Right lobe of liver (tissue), 6 donors: Measurements from ENCODE around the gene CACNB2. TPM values are rescaled to one million over a fixed set of nuclear protein-coding genes. Genes with fewer than 3 reads are reported as not detected.

ENCODE experiments used
- ATAC-seq, 4 donors: fragments of 200-7000 bp; cut with Tn5 transposase; one replicate each; pipeline ENCODE4 v1.9.1; 2020; ENCODE audit warnings: mild to moderate bottlenecking in 4 of 4, moderate library complexity in 4 of 4
- DNase-seq, 3 donors: peaks; one replicate each; pipeline ENCODE4 v3.0.0-alpha.2; 2020
- H3K27ac ChIP-seq, 3 donors: fragments of 200-600 bp; one replicate each; pipeline ENCODE4 v1.8.0; 2022
- H3K27me3 ChIP-seq, 2 donors: fragments of 200-600 bp; one replicate each; pipeline ENCODE4 v1.8.0; 2022
- H3K36me3 ChIP-seq, 4 donors: fragments of 200-600 bp; sonication (generic) in 1 of 4; one replicate each; pipeline versions ENCODE4 v1.5.1 to v1.8.0; 2017 to 2022; ENCODE audit warnings: control low read depth in 1 of 4
- H3K4me1 ChIP-seq, 4 donors: fragments of 200-600 bp; sonication (generic) in 1 of 4; one replicate each; pipeline versions ENCODE4 v1.5.1 to v1.8.0; 2017 to 2022; ENCODE audit warnings: control low read depth in 1 of 4
- H3K4me3 ChIP-seq, 3 donors: fragments of 200-600 bp; one replicate each; pipeline ENCODE4 v1.8.0; 2022
- H3K9me3 ChIP-seq, 4 donors: fragments of 200-600 bp; sonication (generic) in 1 of 4; one replicate each; pipeline versions ENCODE4 v1.5.1 to v1.8.0; 2017 to 2022; ENCODE audit warnings: control low read depth in 1 of 4
- POLR2A ChIP-seq: fragments of 450-650 bp; IDR thresholded peaks from one replicate; pipeline ENCODE4 v1.6.1; 2017; ENCODE audit warnings: antibody characterized with exemption, mild to moderate bottlenecking
- WGBS: methylation state at CpG from one replicate; pipeline ENCODE4 v1.1.6; 2018; ENCODE audit warnings: low coverage, low lambda C conversion rate; ENCODE audit not compliant: insufficient coverage; ENCODE audit errors: missing lambda C conversion rate; 5-methylcytosine and 5-hydroxymethylcytosine counted together
- intact Hi-C, 2 donors: fragments of 100-400 bp; cut with DNase I; formaldehyde crosslinking; loops; one replicate each; pipeline versions ENCODE4 v1.11.2 to v1.14.1; 2022
- total RNA-seq, 6 experiments: library from RNA; depleted of rRNA in 2 of 6; stranded (reverse); fragments of >200 nt in 2 of 6; fragmentation: NEBNext Ultra II Directional in 3 of 6; extraction: Animal tissue kit (Norgen Biotek cat#: 25700) in 3 of 6; gene quantifications; one replicate each; pipeline versions ENCODE4 v1.1.0 to v1.2.4, GENCODE V29; 2016 to 2023
- TF ChIP-seq, protein P1 (sequence below), 4 donors: fragments of 200-600 bp in 3 of 4; fragments of 450-650 bp in 1 of 4; IDR thresholded peaks; one replicate each; pipeline versions ENCODE4 v1.5.1 to v1.8.0; 2016 to 2022; ENCODE audit warnings: antibody characterized with exemption in 4 of 4, mild to moderate bottlenecking in 2 of 4
- donor health status: DM: no; HTN: yes; CAD: no.
- donor health status: DM: no; HTN: no; CAD: no.
- donor health status: DM: no; HTN: no; CAD: no.
- donor health status: DM: no; HTN: yes; CAD: no.
- donor health status: DM: no; HTN: yes; CAD: no.

The CACNB2 gene
- total RNA-seq, 6 experiments from 2014 or later: 0.12 to 1.8 (median 1.0) TPM; not detected in 1

DNA sequence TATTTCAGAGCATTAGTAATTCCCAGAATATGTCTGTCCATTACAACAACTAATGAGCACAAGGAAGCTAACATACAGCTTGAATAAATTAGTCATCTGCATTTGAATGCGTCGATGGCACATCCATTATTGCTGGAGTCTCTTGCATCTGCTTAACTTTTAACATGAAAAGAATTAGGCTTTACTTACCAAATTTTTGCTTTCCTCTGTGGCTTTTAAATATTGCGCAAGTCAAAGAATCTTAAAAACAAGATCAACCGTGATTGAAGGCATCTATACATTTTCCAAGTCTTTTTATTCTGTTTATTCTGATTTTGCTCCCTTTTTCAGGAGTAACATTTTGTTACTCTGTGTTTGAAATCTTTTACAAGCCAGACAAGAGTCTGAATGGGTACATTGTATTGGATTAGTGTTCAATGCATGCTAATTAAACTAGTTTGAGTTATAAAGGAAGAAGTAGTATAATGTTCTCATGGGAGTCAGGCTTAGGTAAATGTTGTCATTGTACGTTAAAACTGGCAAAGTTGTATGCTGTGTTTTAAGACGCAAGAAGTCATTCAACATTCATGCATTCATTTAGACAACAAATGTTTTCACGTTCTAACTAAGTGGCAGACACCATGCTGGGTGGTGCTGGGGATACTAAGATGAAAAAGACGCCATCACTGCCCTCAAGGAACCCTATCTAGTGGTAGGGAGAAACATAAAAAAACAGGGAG is 4.0 kb upstream of the CACNB2 start:
- WGBS: 32% methylated on average over 8 of the region's 8 CpGs
- intact Hi-C loops: no loop called here
- TF ChIP-seq POLR2A: no peak
- TF ChIP-seq, protein P1, sequence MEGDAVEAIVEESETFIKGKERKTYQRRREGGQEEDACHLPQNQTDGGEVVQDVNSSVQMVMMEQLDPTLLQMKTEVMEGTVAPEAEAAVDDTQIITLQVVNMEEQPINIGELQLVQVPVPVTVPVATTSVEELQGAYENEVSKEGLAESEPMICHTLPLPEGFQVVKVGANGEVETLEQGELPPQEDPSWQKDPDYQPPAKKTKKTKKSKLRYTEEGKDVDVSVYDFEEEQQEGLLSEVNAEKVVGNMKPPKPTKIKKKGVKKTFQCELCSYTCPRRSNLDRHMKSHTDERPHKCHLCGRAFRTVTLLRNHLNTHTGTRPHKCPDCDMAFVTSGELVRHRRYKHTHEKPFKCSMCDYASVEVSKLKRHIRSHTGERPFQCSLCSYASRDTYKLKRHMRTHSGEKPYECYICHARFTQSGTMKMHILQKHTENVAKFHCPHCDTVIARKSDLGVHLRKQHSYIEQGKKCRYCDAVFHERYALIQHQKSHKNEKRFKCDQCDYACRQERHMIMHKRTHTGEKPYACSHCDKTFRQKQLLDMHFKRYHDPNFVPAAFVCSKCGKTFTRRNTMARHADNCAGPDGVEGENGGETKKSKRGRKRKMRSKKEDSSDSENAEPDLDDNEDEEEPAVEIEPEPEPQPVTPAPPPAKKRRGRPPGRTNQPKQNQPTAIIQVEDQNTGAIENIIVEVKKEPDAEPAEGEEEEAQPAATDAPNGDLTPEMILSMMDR (IDR thresholded peaks at IDR 0.05): no peak
- ATAC-seq (no peak), DNase-seq (no peak)
- H3K27ac ChIP-seq: no peak overlapping the region
- peaks cover 0 to 5% of the 10 kb centered on the region in 2 donors for H3K27me3 ChIP-seq
- no peaks in the 10 kb centered on the region for H3K36me3 ChIP-seq
- no peaks in the 10 kb centered on the region for H3K9me3 ChIP-seq
- no peak overlapping the region for H3K4me3 ChIP-seq
- peaks cover 0 to 14% (median 0%) of the 10 kb centered on the region in 4 donors for H3K4me1 ChIP-seq

DNA sequence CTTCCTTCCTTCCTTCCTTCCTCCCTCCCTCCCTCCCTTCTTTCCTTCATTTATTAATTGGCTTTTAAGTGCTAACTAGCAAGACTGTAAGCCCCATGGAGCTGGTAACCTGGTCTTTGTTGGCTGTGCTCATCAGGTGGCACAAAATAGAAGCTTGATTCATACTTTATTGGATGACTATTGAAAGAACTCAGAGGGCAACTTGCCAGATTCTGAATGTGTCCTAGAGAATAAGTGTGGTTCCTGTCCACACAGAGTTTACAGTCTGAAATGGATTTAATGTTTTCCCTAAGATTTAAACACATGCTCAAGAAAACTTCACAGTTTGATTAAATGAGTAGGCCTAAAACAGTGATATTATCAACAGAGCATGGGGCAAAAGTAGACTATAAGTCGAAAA is 3.1 kb upstream of the CACNB2 start:
- no peaks in the 10 kb centered on the region for H3K36me3 ChIP-seq
- H3K9me3 ChIP-seq: no peaks in the 10 kb centered on the region
- peaks cover 0 to 7% of the 10 kb centered on the region in 2 donors for H3K27me3 ChIP-seq
- intact Hi-C loops: no loop called here
- H3K4me1 ChIP-seq: peaks cover 0 to 18% (median 0%) of the 10 kb centered on the region in 4 donors
- TF ChIP-seq, protein P1 (IDR thresholded peaks at IDR 0.05): no peak
- no peak for TF ChIP-seq POLR2A
- 30% methylated on average over 1 of the region's 1 CpG for WGBS
- DNase-seq (no peak), ATAC-seq (no peak)
- no peak overlapping the region for H3K4me3 ChIP-seq
- H3K27ac ChIP-seq: no peak overlapping the region

DNA sequence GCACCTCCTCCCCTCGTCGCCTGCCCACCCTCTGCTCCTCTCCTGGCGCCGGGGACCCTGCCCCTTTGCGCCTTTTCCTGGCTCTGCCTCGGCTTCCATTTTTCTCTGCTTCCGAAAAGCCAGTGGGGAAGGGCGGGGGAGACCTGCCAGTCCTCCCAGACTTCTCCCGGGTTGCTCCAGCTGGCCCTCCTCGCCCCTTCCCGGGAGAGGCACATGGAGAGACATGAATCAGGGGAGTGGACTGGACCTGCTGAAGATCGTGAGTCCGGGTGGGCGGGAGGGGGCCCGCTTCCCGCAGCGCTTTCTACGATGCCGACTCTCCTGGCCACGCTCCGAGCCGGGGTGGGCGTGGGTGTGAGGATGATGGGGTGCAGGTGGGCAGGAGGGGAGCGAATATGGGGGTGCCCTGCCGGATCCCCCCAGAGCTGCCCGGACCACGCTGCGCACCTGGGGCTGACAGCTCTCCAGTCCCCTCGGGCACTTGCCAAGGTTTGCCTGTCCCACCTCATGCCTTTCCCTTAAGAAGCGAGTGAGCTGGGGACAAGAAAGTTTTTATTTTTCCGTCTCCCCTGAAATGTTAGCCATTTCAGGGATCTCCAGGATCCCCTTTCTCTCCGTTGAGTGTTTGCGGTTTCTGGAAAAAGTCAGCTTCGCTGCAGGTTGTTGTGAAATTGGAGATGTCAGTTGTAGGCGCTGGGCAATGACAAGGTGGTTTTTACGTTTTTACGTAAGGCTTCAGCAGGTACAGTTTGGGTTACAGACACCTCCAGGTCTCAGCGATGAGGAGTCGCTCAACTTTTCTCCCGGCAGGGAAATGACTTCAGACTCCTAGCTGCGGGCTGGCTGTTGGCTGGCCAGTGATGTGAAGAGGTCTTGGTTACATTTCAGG is 977 bp downstream of the CACNB2 start:
- DNase-seq (no peak), ATAC-seq (peak in 1 of 4 donors; percentile 18)
- intact Hi-C loops: no loop called here
- 2% methylated on average over 18 of the region's 41 CpGs for WGBS
- Histone ChIP-seq H3K9me3 (no peaks in the 10 kb centered on the region), H3K4me3 (peak overlapping the region; percentile 29 to 53 (median 33)), H3K4me1 (peaks cover 0 to 18% (median 0%) of the 10 kb centered on the region in 4 donors), H3K27ac (no peak overlapping the region), H3K36me3 (no peaks in the 10 kb centered on the region), H3K27me3 (peaks cover 0 to 7% of the 10 kb centered on the region in 2 donors)
- no peak for TF ChIP-seq POLR2A
- TF ChIP-seq, protein P1 (IDR thresholded peaks at IDR 0.05): no peak

DNA sequence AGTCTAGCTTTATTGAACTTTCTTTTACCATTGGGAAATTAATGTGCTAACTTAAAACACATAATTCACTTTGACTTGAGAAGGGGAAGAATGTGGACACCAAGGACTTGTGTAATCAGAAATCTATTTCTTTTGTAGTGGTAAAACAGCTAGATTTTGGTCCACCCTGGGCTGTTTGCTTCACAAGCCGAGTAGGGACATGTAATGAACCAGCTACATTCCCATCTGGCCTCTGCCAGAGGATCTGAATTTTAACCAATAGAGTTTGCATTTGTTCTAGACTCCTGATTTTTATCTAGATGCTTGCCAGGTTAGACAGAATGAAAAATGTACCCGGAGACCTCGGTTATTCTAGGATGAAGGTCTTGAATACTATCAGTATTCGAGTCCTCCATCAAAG is 1.9 kb downstream of the CACNB2 start:
- DNase-seq (no peak), ATAC-seq (no peak)
- peaks cover 0 to 7% of the 10 kb centered on the region in 2 donors for H3K27me3 ChIP-seq
- TF ChIP-seq, protein P1 (IDR thresholded peaks at IDR 0.05): no peak
- no peak for TF ChIP-seq POLR2A
- no peaks in the 10 kb centered on the region for H3K36me3 ChIP-seq
- no peak overlapping the region for H3K4me3 ChIP-seq
- intact Hi-C loops: no loop called here
- no peaks in the 10 kb centered on the region for H3K9me3 ChIP-seq
- 56% methylated on average over 4 of the region's 4 CpGs for WGBS
- no peak overlapping the region for H3K27ac ChIP-seq
- H3K4me1 ChIP-seq: peaks cover 0 to 18% (median 0%) of the 10 kb centered on the region in 4 donors
